ENCODE results near the gene URM1. TPM values are rescaled to one million over a fixed set of nuclear protein-coding genes. Genes with fewer than 3 reads are reported as not detected.

URM1 gene
- total RNA-seq = 37.5 TPM

GRCh38 chr9:128370752-128371629 lies at the start of gene URM1:
Gene URM1 (plus strand): TSS chr9:128371374. CDS start chr9:128371381, 7 bp downstream.
- H3K4me3 ChIP-seq = peak within 1 kb of the TSS; percentile 66 to 80
- intact Hi-C loops (cut with DNase I) = loop anchor here (1.0 to 5.0 kb wide), 7 partner anchors 9 to 181 kb away; partner anchors contain the start of genes CERCAM, COQ4, GLE1 and GOLGA2
- peak within 1 kb of the TSS; percentile 84 to 87 for H3K27ac ChIP-seq
- H3K36me3 ChIP-seq = peaks cover 0 to 20% of the 10 kb centered on the region in 2 donors
- peaks cover 0 to 8% of the 10 kb centered on the region in 2 donors for H3K4me1 ChIP-seq
- peak; percentile 80 to 98 for DNase-seq (ENCODE audit: low spot score in 2 of 2)
- TF ChIP-seq CTCF (IDR thresholded peaks at IDR 0.05) = no peak
- H3K27me3 ChIP-seq = no peaks in the 10 kb centered on the region
- H3K9me3 ChIP-seq = no peaks in the 10 kb centered on the region

- no peak for TF ChIP-seq CTCF (IDR thresholded peaks at IDR 0.05)
These were observed 49.2 kb upstream of the URM1 start for GRCh38 chr9:128321879-128322403.

GRCh38 chr9:128322404-128323211 lies 48.6 kb upstream of the URM1 start, which contains the start of the genes COQ4 and TRUB2:
Gene COQ4 (plus strand): TSS chr9:128322839. CDS start chr9:128322859, 20 bp downstream.
Gene TRUB2 (minus strand): TSS chr9:128322447. CDS start chr9:128322408, 39 bp downstream.
- no peaks in the 10 kb centered on the region for H3K9me3 ChIP-seq
- H3K27me3 ChIP-seq = no peaks in the 10 kb centered on the region
- peak within 1 kb of the TSS; percentile 82 to 85 for H3K27ac ChIP-seq
- H3K4me1 ChIP-seq = peaks cover 11 to 17% of the 10 kb centered on the region in 2 donors
- H3K36me3 ChIP-seq = peaks cover 23 to 31% of the 10 kb centered on the region in 2 donors
- no peak for TF ChIP-seq CTCF (IDR thresholded peaks at IDR 0.05)
- H3K4me3 ChIP-seq = peak within 1 kb of the TSS; percentile 72 to 76
- intact Hi-C loops (cut with DNase I) = loop anchor here (1.0 to 5.0 kb wide), 5 partner anchors 18 to 195 kb away; partner anchors contain the start of genes GOLGA2, ODF2, PTGES2 and SLC27A4
- DNase-seq (ENCODE audit: low spot score in 2 of 2) = peak; percentile 72 to 97

More at GRCh38 chr9:128321879-128322403, 49.2 kb upstream of the URM1 start:
- peaks cover 26 to 36% of the 10 kb centered on the region in 2 donors for H3K36me3 ChIP-seq
- H3K27me3 ChIP-seq = no peaks in the 10 kb centered on the region
- H3K4me3 ChIP-seq = peak overlapping the region; percentile 72 to 76
- H3K9me3 ChIP-seq = no peaks in the 10 kb centered on the region
- intact Hi-C loops (cut with DNase I) = loop anchor here (1.0 to 5.0 kb wide), 5 partner anchors 18 to 195 kb away; partner anchors contain the start of genes GOLGA2, ODF2, PTGES2 and SLC27A4
- peak overlapping the region; percentile 82 to 85 for H3K27ac ChIP-seq
- no peak for DNase-seq (ENCODE audit: low spot score in 2 of 2)
- H3K4me1 ChIP-seq = peaks cover 11 to 17% of the 10 kb centered on the region in 2 donors

- Histone ChIP-seq H3K4me1 (peaks cover 11 to 17% of the 10 kb centered on the region in 2 donors), H3K27me3 (no peaks in the 10 kb centered on the region), H3K36me3 (peaks cover 22 to 29% of the 10 kb centered on the region in 2 donors), H3K27ac (peak overlapping the region; percentile 82 to 85), H3K9me3 (no peaks in the 10 kb centered on the region), H3K4me3 (peak overlapping the region; percentile 72 to 76)
- TF ChIP-seq CTCF (IDR thresholded peaks at IDR 0.05) = no peak
- intact Hi-C loops (cut with DNase I) = loop anchor here (2.0 to 5.0 kb wide), 3 partner anchors 48 to 196 kb away; partner anchors contain the start of genes ODF2, PTGES2 and URM1
- no peak for DNase-seq (ENCODE audit: low spot score in 2 of 2)
These were observed 47.9 kb upstream of the URM1 start for GRCh38 chr9:128323212-128323730.

Measured in ascending aorta (tissue), 2 donors.